Activated naive CD8-positive, alpha-beta T cell (primary cell): ENCODE results near the gene DGKD.

Experiments
- H3K27ac Mint-ChIP-seq: one replicate; pipeline ENCODE4 v1.8.0; 2021; ENCODE audit warnings: mixed read lengths
- H3K27me3 Mint-ChIP-seq: one replicate; pipeline ENCODE4 v1.8.0; 2021; ENCODE audit warnings: mixed read lengths
- H3K36me3 Mint-ChIP-seq: one replicate; pipeline ENCODE4 v1.8.0; 2021; ENCODE audit warnings: mixed read lengths
- H3K4me1 Mint-ChIP-seq: one replicate; pipeline ENCODE4 v1.8.0; 2021; ENCODE audit warnings: low read depth, mixed read lengths
- H3K4me3 Mint-ChIP-seq: one replicate; pipeline ENCODE4 v1.8.0; 2021; ENCODE audit warnings: mild to moderate bottlenecking, mixed read lengths
- H3K9me3 Mint-ChIP-seq: one replicate; pipeline ENCODE4 v1.8.0; 2021; ENCODE audit warnings: low read depth, mixed read lengths

DGKD gene

DNA sequence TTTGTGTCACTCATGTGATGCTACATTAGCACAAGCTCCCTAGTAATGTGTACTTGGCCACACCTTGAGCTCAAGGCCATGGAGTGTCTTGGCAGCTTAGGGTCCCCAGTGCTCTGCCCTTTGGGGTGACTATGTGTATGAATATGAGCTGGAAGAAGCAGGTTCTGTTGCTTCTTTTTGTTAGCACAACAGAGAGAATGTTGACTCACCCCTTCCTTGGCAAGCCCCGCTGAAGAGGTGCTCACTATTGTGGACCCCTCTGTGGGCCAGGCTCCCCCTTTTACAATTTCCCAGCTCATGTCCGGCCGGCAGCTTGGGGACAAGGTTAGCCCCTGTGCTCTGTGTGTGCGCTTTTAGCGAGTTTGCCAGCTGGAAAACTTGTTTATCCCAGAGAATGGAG, 48.1 kb downstream of the DGKD start:
- H3K27me3 Mint-ChIP-seq: no peaks in the 10 kb centered on the region

DNA sequence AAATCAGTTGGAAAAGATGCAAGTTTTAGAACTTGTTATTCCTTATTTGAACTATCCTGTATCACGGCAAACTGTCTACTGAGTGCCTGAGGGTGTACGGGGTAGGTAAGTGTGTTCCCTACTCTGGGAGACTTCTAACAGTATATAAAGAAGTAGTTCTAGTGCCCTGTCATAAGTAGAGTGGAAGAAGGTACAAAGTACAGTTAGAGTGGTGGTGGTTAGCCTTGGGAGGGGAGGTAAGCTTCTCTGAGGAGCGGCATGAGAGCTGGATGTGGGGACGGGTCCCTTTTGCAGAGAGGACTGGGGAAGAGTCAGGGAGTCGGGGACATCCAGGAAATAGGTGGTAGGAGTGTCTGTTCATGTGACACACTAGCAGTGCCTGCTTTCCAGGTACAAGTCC, 48.5 kb downstream of the DGKD start:
- Mint-ChIP-seq H3K27ac (peak overlapping the region; percentile 85), H3K9me3 (no peaks in the 10 kb centered on the region), H3K4me1 (peaks cover 82% of the 10 kb centered on the region), H3K4me3 (no peak overlapping the region), H3K27me3 (no peaks in the 10 kb centered on the region), H3K36me3 (peaks cover 2% of the 10 kb centered on the region)

More for the DNA sequence above, 48.1 kb downstream of the DGKD start:
- peaks cover 2% of the 10 kb centered on the region for H3K36me3 Mint-ChIP-seq
- H3K4me1 Mint-ChIP-seq: peaks cover 81% of the 10 kb centered on the region
- H3K4me3 Mint-ChIP-seq: peak overlapping the region; percentile 5
- peak overlapping the region; percentile 85 for H3K27ac Mint-ChIP-seq
- H3K9me3 Mint-ChIP-seq: no peaks in the 10 kb centered on the region

DNA sequence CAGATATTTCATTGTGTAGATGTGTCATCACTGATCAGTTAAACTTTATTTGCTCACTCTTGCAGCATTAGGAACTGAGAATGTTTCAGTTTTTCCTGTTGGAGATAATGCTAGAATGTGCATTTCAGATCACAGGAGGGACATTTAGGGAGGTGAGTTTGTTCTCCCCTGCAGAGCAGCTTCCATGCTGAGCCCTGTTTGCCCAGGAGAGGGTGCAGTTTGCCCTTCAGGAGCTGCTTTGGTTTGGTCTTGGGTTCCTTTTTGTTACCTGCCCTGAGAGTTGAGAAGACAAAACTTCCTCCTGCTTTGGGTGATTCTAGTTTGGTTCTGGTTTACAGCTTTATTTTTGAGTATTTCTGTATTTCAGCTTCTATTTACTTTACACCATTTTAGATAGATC, 49.9 kb downstream of the DGKD start:
- peaks cover 85% of the 10 kb centered on the region for H3K4me1 Mint-ChIP-seq
- peaks cover 4% of the 10 kb centered on the region for H3K36me3 Mint-ChIP-seq
- peak overlapping the region; percentile 87 for H3K27ac Mint-ChIP-seq
- peak overlapping the region; percentile 47 for H3K4me3 Mint-ChIP-seq
- no peaks in the 10 kb centered on the region for H3K9me3 Mint-ChIP-seq
- H3K27me3 Mint-ChIP-seq: no peaks in the 10 kb centered on the region

DNA sequence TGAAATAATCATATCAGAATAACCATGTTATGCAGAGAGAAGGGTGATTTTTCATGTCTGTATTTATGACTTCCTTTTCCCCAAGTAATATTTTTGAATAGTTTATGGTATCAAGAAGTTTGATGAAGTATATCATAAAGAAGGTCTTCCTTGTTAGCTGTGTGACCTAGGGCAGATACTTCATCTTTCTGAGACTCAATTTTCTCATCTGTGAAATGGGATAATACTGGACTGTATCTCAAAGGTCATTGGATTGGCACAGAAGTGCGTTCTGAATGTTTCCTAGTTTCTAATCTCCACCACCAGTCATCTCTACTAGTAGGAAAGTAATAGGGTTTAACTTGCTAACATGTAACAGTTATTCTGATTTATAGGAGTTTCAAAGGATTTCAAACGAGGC, 52.6 kb downstream of the DGKD start:
- Mint-ChIP-seq H3K27me3 (no peaks in the 10 kb centered on the region), H3K9me3 (peaks cover 9% of the 10 kb centered on the region), H3K4me1 (peaks cover 86% of the 10 kb centered on the region), H3K36me3 (peaks cover 14% of the 10 kb centered on the region), H3K27ac (peak overlapping the region; percentile 66), H3K4me3 (no peak overlapping the region)

DNA sequence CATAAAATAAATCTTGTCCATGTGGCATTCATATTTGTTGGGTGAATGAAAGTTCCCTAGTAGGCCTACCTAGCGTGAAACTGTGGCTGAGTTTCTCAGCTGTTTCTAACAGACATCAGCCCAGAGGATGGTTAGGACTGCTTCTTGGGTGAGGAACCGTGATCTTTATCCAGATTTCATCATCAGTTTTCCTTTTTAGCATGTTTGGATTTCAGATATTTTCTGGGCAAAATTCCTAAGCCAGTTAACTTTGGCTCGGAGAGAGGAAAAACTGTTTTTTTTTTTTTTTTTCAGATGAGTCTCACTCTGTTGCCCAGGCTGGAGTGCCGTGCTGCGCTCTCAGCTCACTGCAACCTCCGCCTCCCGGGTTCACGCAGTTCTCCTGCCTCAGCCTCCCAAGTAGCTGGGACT, 53.5 kb downstream of the DGKD start:
- no peak overlapping the region for H3K4me3 Mint-ChIP-seq
- peaks cover 83% of the 10 kb centered on the region for H3K4me1 Mint-ChIP-seq
- peaks cover 19% of the 10 kb centered on the region for H3K36me3 Mint-ChIP-seq
- no peaks in the 10 kb centered on the region for H3K27me3 Mint-ChIP-seq
- H3K9me3 Mint-ChIP-seq: peaks cover 9% of the 10 kb centered on the region
- peak overlapping the region; percentile 41 for H3K27ac Mint-ChIP-seq

DNA sequence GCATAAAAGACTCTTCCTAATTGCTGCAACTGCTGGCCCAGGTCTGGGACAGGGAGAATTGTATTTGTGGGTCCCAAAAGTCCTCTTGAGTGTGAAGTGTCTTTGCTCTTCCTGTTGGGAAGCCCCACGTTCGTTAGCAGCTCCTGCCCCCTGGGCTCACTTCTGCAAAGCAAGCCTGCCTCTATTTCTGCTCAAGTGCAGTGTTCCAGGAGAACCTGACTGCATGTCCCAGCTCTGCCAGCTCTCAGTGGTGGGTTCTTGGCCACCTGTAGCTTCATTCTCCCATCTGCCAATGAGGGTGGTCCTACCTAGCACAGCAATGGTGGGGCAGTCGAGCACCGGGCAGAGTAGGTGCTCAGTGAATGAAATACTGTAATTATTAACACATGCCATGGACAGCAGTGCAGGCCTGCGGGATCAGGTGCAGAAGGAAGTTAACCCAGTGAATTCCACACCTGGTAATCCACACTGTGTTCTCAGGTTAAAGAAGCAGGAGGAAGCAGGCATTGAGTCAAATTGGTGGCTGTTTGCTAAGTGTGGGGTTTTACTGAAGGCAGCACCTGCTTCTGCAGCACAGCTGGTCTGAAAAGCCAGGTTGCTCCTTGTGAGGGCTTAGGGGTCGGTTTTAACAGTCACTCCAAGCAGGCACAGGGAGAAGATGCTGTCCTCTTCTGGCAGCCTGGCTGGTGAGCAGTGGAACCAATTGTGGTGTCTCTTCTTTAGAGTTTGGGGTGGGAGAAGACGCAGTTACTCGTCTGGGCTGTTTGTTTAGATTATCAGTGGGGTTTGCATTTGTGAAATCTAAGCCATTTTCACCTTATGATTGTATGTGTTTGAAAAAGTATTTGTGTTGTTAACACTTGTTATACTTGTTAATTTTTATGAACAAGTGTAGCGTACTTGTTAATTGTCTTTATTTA, 54.3 kb downstream of the DGKD start:
- Mint-ChIP-seq H3K36me3 (peaks cover 23% of the 10 kb centered on the region), H3K4me1 (peaks cover 87% of the 10 kb centered on the region), H3K9me3 (peaks cover 9% of the 10 kb centered on the region), H3K27me3 (no peaks in the 10 kb centered on the region), H3K4me3 (peak overlapping the region; percentile 64), H3K27ac (peak overlapping the region; percentile 83)

DNA sequence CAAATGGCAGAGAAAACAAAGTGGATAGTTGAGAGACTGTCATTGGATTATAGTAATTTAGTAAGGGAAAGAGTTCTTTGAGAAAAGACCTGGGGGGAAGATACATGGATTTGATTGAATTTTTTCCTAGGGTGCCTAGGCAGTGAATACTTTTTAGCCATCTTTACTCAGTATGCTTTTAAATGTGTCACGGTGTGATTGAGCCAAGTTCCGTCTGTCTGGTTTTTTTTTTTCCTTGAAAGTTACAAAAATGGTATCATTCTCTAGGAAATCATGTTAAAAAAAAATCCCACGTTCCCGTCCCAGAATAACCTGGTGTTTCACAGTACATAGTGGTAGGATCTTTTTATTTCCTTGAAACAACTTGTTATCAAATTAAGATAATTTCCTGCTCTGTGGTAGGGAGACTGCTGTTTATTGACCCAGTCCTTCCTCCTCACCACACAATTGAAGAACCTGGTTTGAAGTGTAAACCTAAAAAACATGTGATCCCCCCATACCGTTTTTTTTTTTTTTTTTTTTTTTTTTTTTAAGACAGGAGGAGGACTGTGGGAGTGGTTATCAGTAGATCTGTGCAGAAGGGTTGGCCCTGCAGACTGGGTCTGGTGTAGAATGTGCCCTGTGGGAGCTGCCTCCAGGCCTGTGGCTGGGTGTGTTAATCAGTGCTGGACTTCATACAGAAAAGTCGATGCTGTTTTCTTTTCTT, 55.1 kb downstream of the DGKD start:
- Mint-ChIP-seq H3K27ac (peak overlapping the region; percentile 83), H3K36me3 (peaks cover 23% of the 10 kb centered on the region), H3K4me3 (peak overlapping the region; percentile 64), H3K9me3 (peaks cover 9% of the 10 kb centered on the region), H3K4me1 (peaks cover 89% of the 10 kb centered on the region), H3K27me3 (no peaks in the 10 kb centered on the region)

DNA sequence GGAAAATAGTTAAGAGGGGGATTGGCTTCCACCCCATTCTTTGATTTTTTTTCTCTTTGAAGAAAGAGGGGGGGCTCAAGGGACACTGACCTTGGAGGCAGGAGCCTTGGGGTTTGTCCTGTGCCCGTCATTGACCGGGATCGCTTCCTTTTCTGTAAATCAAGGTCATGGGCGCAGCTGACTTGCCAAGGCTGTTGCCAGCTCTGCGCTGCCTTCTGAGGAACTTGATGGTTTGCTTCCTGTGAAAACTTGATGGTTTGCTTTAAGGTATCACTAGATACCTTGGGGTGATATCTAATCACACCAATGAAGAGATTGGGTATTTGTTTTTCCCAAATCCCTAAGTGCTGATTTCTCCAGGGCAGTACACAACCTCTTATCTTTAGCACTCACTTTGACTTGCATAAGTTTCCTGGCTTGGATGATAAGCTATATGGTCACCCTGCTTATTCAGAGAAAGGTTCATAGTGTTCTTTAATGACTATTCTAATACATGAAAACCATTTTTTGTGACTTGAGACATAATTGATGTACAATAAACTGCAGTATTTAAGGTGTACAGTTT, 56.0 kb downstream of the DGKD start:
- peak overlapping the region; percentile 83 for H3K27ac Mint-ChIP-seq
- H3K36me3 Mint-ChIP-seq: peaks cover 26% of the 10 kb centered on the region
- H3K27me3 Mint-ChIP-seq: no peaks in the 10 kb centered on the region
- H3K4me1 Mint-ChIP-seq: peaks cover 91% of the 10 kb centered on the region
- H3K4me3 Mint-ChIP-seq: peak overlapping the region; percentile 64
- peaks cover 9% of the 10 kb centered on the region for H3K9me3 Mint-ChIP-seq

DNA sequence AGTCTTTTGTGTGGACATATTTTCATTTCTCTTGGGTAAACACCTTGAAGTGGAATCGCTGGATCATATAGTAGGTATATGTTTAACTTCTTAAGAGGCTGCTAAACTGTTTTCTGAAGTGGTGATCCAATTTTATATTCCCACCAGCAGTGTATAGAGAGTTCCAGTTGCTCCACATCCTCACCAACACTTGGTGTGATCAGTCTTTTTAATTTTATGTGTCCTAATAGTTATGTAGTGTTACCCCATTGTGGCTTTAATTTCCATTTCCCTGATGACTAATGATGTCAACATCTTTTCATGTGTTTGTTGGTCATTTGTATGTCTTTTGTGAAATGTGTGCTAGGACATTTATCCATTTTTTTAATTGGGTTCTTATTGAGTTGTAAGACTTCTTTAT, 56.9 kb downstream of the DGKD start:
- H3K27ac Mint-ChIP-seq: peak overlapping the region; percentile 83
- peaks cover 93% of the 10 kb centered on the region for H3K4me1 Mint-ChIP-seq
- peaks cover 30% of the 10 kb centered on the region for H3K36me3 Mint-ChIP-seq

DNA sequence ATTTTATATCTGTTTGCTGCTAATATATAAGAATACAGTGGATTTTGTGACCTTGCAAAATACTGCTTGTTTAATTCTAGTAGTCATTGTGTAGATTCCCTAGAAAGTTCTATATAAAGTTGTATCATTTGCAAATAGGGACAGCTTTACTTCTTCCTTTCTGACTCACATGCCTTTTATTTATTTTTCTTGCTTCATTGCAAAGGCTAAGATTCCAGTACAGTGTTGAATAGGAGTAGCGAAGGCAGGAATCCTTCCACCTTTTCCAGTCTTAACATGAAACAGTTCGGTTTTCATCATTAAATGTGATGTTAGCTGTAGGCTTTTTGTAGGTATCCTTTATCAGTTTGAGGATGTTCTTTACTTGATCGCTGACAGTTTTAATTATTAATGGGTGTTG, 58.1 kb downstream of the DGKD start:
- Mint-ChIP-seq H3K27me3 (no peaks in the 10 kb centered on the region), H3K4me1 (peaks cover 91% of the 10 kb centered on the region), H3K4me3 (no peak overlapping the region), H3K36me3 (peaks cover 30% of the 10 kb centered on the region), H3K9me3 (peaks cover 9% of the 10 kb centered on the region), H3K27ac (peak overlapping the region; percentile 11)

More for the DNA sequence above, 56.9 kb downstream of the DGKD start:
- no peak overlapping the region for H3K4me3 Mint-ChIP-seq
- H3K9me3 Mint-ChIP-seq: peaks cover 9% of the 10 kb centered on the region
- no peaks in the 10 kb centered on the region for H3K27me3 Mint-ChIP-seq

DNA sequence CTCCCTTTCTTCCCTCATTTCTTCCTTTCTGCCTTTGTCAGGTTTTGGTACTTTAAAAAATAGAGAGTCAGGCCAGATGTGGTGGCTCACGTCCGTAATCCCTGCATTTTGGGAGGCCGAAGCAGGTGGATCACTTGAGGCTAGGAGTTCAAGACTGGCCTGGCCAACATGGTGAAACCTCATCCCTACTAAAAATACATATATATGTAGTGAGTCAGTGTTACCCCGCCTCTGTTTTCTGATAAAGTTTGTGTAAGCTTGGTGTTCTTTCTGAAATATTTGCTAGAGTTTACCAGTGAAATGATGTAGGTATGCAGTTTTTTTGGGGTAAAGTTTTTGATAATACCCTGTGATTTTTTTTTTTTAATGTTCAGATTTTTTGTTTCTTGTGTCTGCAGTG, 58.8 kb downstream of the DGKD start:
- Mint-ChIP-seq H3K4me1 (peaks cover 94% of the 10 kb centered on the region), H3K36me3 (peaks cover 30% of the 10 kb centered on the region), H3K4me3 (peak overlapping the region; percentile 59), H3K9me3 (peaks cover 9% of the 10 kb centered on the region), H3K27ac (peak overlapping the region; percentile 96), H3K27me3 (no peaks in the 10 kb centered on the region)

DNA sequence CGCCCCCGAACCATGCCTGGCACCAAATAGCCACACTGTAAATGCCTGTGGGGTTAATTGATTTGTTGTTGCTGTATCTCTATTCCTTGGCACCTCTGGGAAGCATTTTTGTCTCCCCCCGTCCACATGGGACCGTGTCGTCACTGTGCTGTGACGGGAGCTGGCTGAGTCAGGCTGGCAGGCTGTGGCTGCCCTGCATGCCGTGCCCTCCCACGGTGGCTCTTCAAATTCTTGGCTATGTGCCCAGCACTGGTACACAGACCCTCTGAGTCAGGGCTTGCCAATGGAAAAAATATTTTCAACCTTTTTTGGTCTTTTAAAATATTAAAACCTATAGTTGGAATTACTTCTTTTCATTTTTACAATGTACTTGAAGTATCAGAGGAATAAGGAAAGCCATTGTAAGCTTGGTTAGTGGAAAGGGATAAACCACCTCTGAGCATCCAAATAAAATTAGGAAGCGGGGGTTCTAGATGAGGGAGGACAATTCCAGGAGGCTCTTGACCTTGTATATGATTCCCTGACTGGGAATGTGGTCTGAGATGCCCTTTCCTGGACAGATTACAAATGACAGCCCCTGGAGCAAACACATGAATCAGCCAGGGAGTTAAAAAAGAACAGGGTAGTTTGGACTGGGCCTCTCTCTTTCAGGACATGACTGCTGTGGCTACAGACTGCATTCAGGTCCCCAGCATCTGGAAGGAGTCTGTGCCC, 59.4 kb downstream of the DGKD start:
- Mint-ChIP-seq H3K9me3 (peaks cover 9% of the 10 kb centered on the region), H3K27ac (peak overlapping the region; percentile 96), H3K27me3 (no peaks in the 10 kb centered on the region), H3K36me3 (peaks cover 28% of the 10 kb centered on the region), H3K4me3 (peak overlapping the region; percentile 59), H3K4me1 (peaks cover 94% of the 10 kb centered on the region)

DNA sequence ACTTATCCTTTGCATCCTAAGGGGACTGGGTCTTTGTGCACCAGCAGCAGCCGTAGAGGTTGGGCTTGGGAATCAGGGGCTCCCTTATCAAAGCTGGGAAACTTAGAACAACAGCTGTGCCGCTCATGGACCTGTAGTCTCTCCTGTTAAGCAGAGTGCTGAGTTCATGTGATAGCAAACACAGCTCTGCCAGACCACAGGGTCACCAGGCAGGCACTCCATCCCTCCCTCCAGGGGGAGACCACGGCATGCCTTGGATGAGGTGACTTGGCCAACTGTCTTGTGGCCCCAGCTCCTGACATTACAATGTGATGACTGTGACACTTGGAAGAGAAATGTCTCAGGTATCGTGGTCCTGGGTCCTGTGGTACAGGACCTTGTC, 60.0 kb downstream of the DGKD start:
- peak overlapping the region; percentile 4 for H3K4me3 Mint-ChIP-seq
- peak overlapping the region; percentile 96 for H3K27ac Mint-ChIP-seq
- no peaks in the 10 kb centered on the region for H3K27me3 Mint-ChIP-seq
- H3K4me1 Mint-ChIP-seq: peaks cover 94% of the 10 kb centered on the region
- peaks cover 9% of the 10 kb centered on the region for H3K9me3 Mint-ChIP-seq
- peaks cover 28% of the 10 kb centered on the region for H3K36me3 Mint-ChIP-seq

DNA sequence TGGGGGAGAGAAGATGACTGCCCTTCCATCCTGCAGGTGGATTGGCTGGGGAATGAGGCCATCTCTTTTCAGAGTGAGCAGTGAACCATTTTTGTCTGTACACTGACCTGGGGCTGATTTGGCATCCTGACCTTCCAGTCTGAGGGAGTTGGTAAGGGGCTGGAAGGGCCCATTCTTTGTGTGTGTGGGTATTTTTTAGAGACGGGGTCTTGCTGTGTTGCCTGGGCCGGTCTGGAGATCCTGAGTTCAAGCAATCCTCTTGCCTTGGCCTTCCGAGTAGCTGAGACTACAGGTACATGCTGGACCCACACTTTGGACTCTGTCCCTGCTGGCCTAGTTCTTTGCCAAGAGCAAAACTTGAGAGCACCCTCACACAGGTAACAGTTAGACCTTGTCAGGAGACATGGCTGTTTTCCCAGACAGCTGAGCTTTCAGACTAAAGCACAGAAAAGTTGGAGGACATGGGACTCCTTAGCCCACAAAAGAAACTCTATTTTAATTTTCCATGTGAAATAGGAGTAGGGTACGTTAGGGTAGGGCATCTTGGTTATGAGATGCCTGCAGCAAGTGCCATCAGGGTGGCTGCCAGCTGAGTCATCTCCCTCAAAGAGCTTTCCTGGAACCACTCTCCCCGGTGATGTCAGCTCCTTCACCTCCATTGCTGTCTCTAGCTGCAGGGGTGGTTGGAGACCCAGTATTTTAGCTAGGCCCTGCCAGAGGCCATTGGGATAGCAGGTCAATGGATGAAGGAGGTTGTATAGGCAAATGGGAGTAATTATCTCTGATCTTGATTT, 60.7 kb downstream of the DGKD start:
- Mint-ChIP-seq H3K9me3 (peaks cover 9% of the 10 kb centered on the region), H3K4me3 (peak overlapping the region; percentile 80), H3K27ac (peak overlapping the region; percentile 96), H3K27me3 (no peaks in the 10 kb centered on the region), H3K36me3 (peaks cover 28% of the 10 kb centered on the region), H3K4me1 (peaks cover 94% of the 10 kb centered on the region)
